Transverse colon (tissue), 4 donors: ENCODE results near the gene RACK1.

ENCODE experiments used
- CTCF ChIP-seq, 5 experiments: fragments of 200-600 bp in 3 of 5; fragments of 450-650 bp in 2 of 5; sonication (generic) in 3 of 5; IDR thresholded peaks; 1 replicate in 2 of 5; 2 replicates in 3 of 5; pipeline ENCODE4 v1.5.1; 2016 to 2017; ENCODE audit warnings: antibody characterized with exemption in 5 of 5, inconsistent platforms in 3 of 5, mild to moderate bottlenecking in 2 of 5, moderate library complexity in 1 of 5
- POLR2AphosphoS5 ChIP-seq, 3 donors: sonication (generic); formaldehyde crosslinking; IDR thresholded peaks; one replicate each; pipeline ENCODE4 v1.6.1; 2016; ENCODE audit warnings: antibody characterized with exemption in 3 of 3

- TF ChIP-seq CTCF (IDR thresholded peaks at IDR 0.05) (no peak), POLR2AphosphoS5 (IDR thresholded peaks at IDR 0.05) (no peak)
Measured at GRCh38 chr5:181234455-181235306, 9.0 kb downstream of the RACK1 start.
